22Rv1 (cell line): ENCODE data around the gene SPINT2.

Experiments used
- CTCF ChIP-seq: fragments of 450-650 bp; IDR thresholded peaks from 2 replicates; pipeline ENCODE4 v1.5.1; 2017; ENCODE audit warnings: mild to moderate bottlenecking
- ZFX ChIP-seq: fragments of 450-650 bp; IDR thresholded peaks from 2 replicates; pipeline ENCODE4 v1.6.1; 2017; ENCODE audit warnings: antibody characterized with exemption, borderline replicate concordance

DNA sequence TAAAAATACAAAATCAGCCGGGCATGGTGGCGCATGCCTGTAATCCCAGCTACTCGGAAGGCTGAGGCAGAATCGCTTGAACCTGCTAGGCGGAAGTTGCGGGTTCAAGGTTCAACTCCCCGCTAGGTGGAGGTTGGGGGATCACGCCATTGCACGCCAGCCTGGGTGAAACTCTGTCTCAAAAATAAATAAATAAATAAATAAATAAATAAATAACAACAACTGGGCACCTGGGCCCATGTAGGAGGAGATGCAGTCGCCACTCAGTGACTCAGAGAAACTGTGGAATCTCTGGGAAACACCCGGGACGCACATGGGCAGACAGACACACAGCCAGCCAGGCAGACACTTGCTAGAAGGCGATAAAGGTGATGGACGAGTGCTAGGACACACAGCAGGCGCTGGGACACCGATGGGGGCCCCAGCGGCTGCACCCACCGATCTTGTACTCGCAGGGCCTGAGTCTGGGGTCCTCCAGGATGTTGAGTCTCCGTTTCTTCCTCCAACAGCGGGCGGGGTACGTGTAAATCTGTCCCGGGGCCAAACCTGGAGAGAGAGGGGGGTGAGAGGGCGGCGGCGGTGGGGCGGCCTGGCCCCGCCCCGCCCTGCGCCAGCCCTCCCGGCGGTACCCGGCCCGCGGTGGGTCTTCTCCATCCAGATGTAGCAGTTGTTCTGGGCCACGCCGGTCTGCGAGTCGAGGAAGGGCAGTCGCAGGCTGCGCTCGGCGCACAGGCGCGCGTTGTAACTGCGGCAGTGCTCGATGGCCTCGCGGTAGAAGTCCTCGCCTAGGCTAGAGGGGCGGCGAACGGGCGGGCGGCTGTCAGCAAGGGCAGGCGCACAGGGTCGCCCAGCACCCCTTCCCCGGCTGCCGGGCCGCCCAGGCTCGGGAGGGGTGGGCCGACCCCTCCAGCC lies 42.2 kb upstream of the SPINT2 start:
- TF ChIP-seq CTCF, result no peak
- no peak for TF ChIP-seq ZFX
